Uterus (tissue), 4 donors: ENCODE results near the gene DOCK1. TPM values are rescaled to one million over a fixed set of nuclear protein-coding genes. Genes with fewer than 3 reads are reported as not detected.

Experiments
- DNase-seq, 2 donors: peaks; one replicate each; pipeline ENCODE4 v3.0.0-alpha.2; 2019 to 2020
- H3K27ac ChIP-seq, 2 donors: fragments of 200-600 bp; sonication (generic); 1 replicate in 1 of 2; 2 replicates in 1 of 2; pipeline ENCODE4 v1.5.1; 2016 to 2018
- H3K27me3 ChIP-seq, 2 donors: fragments of 200-600 bp; sonication (generic); one replicate each; pipeline ENCODE4 v1.5.1; 2018 to 2019; ENCODE audit warnings: control low read depth in 1 of 2
- H3K36me3 ChIP-seq, 2 donors: fragments of 200-600 bp; sonication (generic); one replicate each; pipeline ENCODE4 v1.5.1; 2019; ENCODE audit warnings: control low read depth in 1 of 2
- H3K4me1 ChIP-seq, 2 donors: fragments of 200-600 bp; sonication (generic); one replicate each; pipeline ENCODE4 v1.5.1; 2018 to 2019; ENCODE audit warnings: control low read depth in 1 of 2
- H3K4me3 ChIP-seq, 2 donors: fragments of 200-600 bp; sonication (generic); 1 replicate in 1 of 2; 2 replicates in 1 of 2; pipeline ENCODE4 v1.5.1; 2018 to 2019; ENCODE audit warnings: mild to moderate bottlenecking in 1 of 2
- H3K9me3 ChIP-seq, 2 donors: fragments of 200-600 bp; sonication (generic); one replicate each; pipeline ENCODE4 v1.5.1; 2019; ENCODE audit warnings: control low read depth in 1 of 2
- POLR2A ChIP-seq, 2 donors: fragments of 450-650 bp; IDR thresholded peaks; one replicate each; pipeline ENCODE4 v1.6.1; 2016; ENCODE audit warnings: antibody characterized with exemption in 2 of 2, mild to moderate bottlenecking in 1 of 2, moderate library complexity in 1 of 2
- intact Hi-C: fragments of 100-400 bp; cut with DNase I; formaldehyde crosslinking; loops from one replicate; pipeline ENCODE4 v1.15.1; 2023; ENCODE audit warnings: low total_unique reads
- total RNA-seq, 4 donors: library from RNA; depleted of rRNA in 3 of 4; stranded (reverse); fragments of >200 nt in 3 of 4; gene quantifications; one replicate each; pipeline versions ENCODE4 v1.1.0 to v1.2.4, GENCODE V29; 2014 to 2023
- TF ChIP-seq, protein P1 (sequence below), 4 experiments: fragments of 200-600 bp in 2 of 4; fragments of 450-650 bp in 2 of 4; sonication (generic) in 2 of 4; IDR thresholded peaks; one replicate each; pipeline ENCODE4 v1.5.1; 2016 to 2019; ENCODE audit warnings: antibody characterized with exemption in 4 of 4, mild to moderate bottlenecking in 2 of 4, moderate library complexity in 1 of 4
- donor health status: DM: yes; HTN: yes; CAD: no.

The DOCK1 gene
- total RNA-seq, 4 donors from 2014 or later = 15.6 to 130 (median 65.0) TPM

DNA sequence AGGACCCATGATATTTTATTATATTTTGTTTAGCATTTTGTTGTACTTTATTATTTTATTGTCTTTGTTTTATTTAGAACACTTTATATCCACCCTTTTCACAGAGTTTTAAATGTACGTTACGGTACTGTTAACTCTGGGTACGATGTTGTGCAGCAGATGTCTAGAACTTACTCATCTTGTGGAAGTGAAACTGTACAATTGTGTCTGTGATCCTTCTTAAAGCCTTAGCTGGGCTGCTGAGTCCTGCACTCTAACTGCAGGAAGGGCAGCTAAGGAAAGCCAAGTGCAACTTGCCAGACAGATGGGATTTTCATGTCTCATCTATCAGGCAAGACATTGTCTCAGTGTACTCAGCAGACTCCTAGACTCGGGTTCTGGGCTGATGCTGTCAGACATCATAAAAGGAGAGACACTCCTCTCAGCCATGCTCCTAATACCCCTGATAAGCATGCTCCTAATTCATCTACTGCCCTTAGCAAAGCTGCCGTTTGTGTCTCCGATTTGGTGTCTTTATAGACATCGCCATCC, 305.8 kb downstream of the DOCK1 start:
- Histone ChIP-seq H3K27me3 (no peaks in the 10 kb centered on the region), H3K36me3 (no peaks in the 10 kb centered on the region), H3K4me1 (no peaks in the 10 kb centered on the region), H3K9me3 (no peaks in the 10 kb centered on the region), H3K4me3 (no peak overlapping the region), H3K27ac (no peak overlapping the region)
- TF ChIP-seq POLR2A (IDR thresholded peaks at IDR 0.05) = no peak
- TF ChIP-seq, protein P1, sequence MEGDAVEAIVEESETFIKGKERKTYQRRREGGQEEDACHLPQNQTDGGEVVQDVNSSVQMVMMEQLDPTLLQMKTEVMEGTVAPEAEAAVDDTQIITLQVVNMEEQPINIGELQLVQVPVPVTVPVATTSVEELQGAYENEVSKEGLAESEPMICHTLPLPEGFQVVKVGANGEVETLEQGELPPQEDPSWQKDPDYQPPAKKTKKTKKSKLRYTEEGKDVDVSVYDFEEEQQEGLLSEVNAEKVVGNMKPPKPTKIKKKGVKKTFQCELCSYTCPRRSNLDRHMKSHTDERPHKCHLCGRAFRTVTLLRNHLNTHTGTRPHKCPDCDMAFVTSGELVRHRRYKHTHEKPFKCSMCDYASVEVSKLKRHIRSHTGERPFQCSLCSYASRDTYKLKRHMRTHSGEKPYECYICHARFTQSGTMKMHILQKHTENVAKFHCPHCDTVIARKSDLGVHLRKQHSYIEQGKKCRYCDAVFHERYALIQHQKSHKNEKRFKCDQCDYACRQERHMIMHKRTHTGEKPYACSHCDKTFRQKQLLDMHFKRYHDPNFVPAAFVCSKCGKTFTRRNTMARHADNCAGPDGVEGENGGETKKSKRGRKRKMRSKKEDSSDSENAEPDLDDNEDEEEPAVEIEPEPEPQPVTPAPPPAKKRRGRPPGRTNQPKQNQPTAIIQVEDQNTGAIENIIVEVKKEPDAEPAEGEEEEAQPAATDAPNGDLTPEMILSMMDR (IDR thresholded peaks at IDR 0.05) = no peak
- intact Hi-C loops = no loop called here
- DNase-seq = no peak

GRCh38 chr10:127215866-127216265, 310.6 kb downstream of the DOCK1 start:
- no peak overlapping the region for H3K27ac ChIP-seq
- H3K36me3 ChIP-seq = no peaks in the 10 kb centered on the region
- no peaks in the 10 kb centered on the region for H3K27me3 ChIP-seq
- no peak for TF ChIP-seq POLR2A (IDR thresholded peaks at IDR 0.05)
- TF ChIP-seq, protein P1 (IDR thresholded peaks at IDR 0.05) = no peak
- H3K4me1 ChIP-seq = no peaks in the 10 kb centered on the region
- intact Hi-C loops = no loop called here
- no peak for DNase-seq
- no peaks in the 10 kb centered on the region for H3K9me3 ChIP-seq
- H3K4me3 ChIP-seq = no peak overlapping the region

GRCh38 chr10:127216274-127216673, 311.0 kb downstream of the DOCK1 start:
- Histone ChIP-seq H3K36me3 (no peaks in the 10 kb centered on the region), H3K4me1 (no peaks in the 10 kb centered on the region), H3K27me3 (no peaks in the 10 kb centered on the region), H3K4me3 (no peak overlapping the region), H3K9me3 (no peaks in the 10 kb centered on the region), H3K27ac (no peak overlapping the region)
- no peak for TF ChIP-seq POLR2A (IDR thresholded peaks at IDR 0.05)
- TF ChIP-seq, protein P1 (IDR thresholded peaks at IDR 0.05) = no peak
- intact Hi-C loops = no loop called here
- DNase-seq = no peak

DNA sequence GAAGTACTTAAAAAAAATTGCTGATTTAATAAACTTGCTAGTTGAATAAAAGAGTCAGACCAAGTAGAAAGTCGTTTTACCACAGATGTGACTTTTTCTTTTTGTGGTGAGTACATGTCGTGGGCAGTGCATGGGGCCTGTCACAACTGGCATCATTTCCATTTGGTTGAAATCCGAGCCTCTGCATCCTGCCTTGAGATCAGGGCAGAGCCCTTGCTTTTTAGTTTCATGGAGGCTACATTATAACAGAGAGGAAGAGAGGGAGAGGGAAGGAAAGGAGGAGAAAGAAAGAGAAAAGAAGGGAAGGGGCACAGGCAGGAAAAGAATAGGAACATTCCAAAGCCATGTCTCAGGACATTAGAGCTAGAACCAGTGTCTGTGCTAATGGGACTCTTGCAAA, 311.6 kb downstream of the DOCK1 start:
- Histone ChIP-seq H3K4me3 (no peak overlapping the region), H3K9me3 (no peaks in the 10 kb centered on the region), H3K4me1 (no peaks in the 10 kb centered on the region), H3K27me3 (no peaks in the 10 kb centered on the region), H3K27ac (no peak overlapping the region), H3K36me3 (no peaks in the 10 kb centered on the region)
- intact Hi-C loops = no loop called here
- TF ChIP-seq, protein P1 (IDR thresholded peaks at IDR 0.05) = no peak
- no peak for TF ChIP-seq POLR2A (IDR thresholded peaks at IDR 0.05)
- DNase-seq = no peak

GRCh38 chr10:127218658-127219057, 313.4 kb downstream of the DOCK1 start:
- TF ChIP-seq, protein P1 (IDR thresholded peaks at IDR 0.05) = no peak
- Histone ChIP-seq H3K9me3 (no peaks in the 10 kb centered on the region), H3K4me1 (no peaks in the 10 kb centered on the region), H3K36me3 (no peaks in the 10 kb centered on the region), H3K27ac (no peak overlapping the region), H3K27me3 (no peaks in the 10 kb centered on the region), H3K4me3 (no peak overlapping the region)
- DNase-seq = no peak
- intact Hi-C loops = no loop called here
